Right lobe of liver (tissue), 4 donors: ENCODE results near the gene RAB11FIP3.

Experiments used
- POLR2A ChIP-seq: fragments of 450-650 bp; IDR thresholded peaks from one replicate; pipeline ENCODE4 v1.6.1; 2017; ENCODE audit warnings: antibody characterized with exemption, mild to moderate bottlenecking
- TF ChIP-seq, protein P1 (sequence below), 4 donors: fragments of 200-600 bp in 3 of 4; fragments of 450-650 bp in 1 of 4; IDR thresholded peaks; one replicate each; pipeline versions ENCODE4 v1.5.1 to v1.8.0; 2016 to 2022; ENCODE audit warnings: antibody characterized with exemption in 4 of 4, mild to moderate bottlenecking in 2 of 4
- donor health status: DM: no; HTN: no; CAD: no.
- donor health status: DM: no; HTN: no; CAD: no.
- donor health status: DM: no; HTN: yes; CAD: no.

- TF ChIP-seq, protein P1, sequence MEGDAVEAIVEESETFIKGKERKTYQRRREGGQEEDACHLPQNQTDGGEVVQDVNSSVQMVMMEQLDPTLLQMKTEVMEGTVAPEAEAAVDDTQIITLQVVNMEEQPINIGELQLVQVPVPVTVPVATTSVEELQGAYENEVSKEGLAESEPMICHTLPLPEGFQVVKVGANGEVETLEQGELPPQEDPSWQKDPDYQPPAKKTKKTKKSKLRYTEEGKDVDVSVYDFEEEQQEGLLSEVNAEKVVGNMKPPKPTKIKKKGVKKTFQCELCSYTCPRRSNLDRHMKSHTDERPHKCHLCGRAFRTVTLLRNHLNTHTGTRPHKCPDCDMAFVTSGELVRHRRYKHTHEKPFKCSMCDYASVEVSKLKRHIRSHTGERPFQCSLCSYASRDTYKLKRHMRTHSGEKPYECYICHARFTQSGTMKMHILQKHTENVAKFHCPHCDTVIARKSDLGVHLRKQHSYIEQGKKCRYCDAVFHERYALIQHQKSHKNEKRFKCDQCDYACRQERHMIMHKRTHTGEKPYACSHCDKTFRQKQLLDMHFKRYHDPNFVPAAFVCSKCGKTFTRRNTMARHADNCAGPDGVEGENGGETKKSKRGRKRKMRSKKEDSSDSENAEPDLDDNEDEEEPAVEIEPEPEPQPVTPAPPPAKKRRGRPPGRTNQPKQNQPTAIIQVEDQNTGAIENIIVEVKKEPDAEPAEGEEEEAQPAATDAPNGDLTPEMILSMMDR (IDR thresholded peaks at IDR 0.05): no peak
- no peak for TF ChIP-seq POLR2A
Observed at GRCh38 chr16:441447-441846, 16.0 kb downstream of the RAB11FIP3 start.
